SH-SY5Y (cell line): Measurements from ENCODE around the gene ZNF789.

Experiments
- GATA2 ChIP-seq: IDR thresholded peaks from 2 replicates; pipeline ENCODE4 v1.6.1; 2011; ENCODE audit warnings: mild to moderate bottlenecking, low read depth, low read length
- GATA3 ChIP-seq: IDR thresholded peaks from 2 replicates; pipeline ENCODE4 v1.6.1; 2011; ENCODE audit warnings: low read depth, mild to moderate bottlenecking, low read length, moderate library complexity

Gene ZNF789

GRCh38 chr7:99472561-99473314, at the start of gene ZNF789:
TSS of gene ZNF789 (plus strand) at chr7:99472890. CDS start at chr7:99476457, 3,567 bp downstream.
- TF ChIP-seq GATA2: peak; percentile 65
- no peak for TF ChIP-seq GATA3

- no peak for TF ChIP-seq GATA3
- TF ChIP-seq GATA2: no peak
Measured at GRCh38 chr7:99424932-99425730, 47.6 kb upstream of the ZNF789 start.

- no peak for TF ChIP-seq GATA2
- no peak for TF ChIP-seq GATA3
Measured at GRCh38 chr7:99428972-99429566, 43.6 kb upstream of the ZNF789 start.

GRCh38 chr7:99429756-99430155, 42.9 kb upstream of the ZNF789 start:
- TF ChIP-seq GATA3 (no peak), GATA2 (no peak)

GRCh38 chr7:99433158-99433557, 39.5 kb upstream of the ZNF789 start:
- TF ChIP-seq GATA2 (no peak), GATA3 (no peak)

GRCh38 chr7:99437946-99438572, 34.6 kb upstream of the ZNF789 start:
- TF ChIP-seq GATA2 (no peak), GATA3 (no peak)

GRCh38 chr7:99438573-99439480, 33.9 kb upstream of the ZNF789 start, which contains the start of the genes CPSF4 and PTCD1:
TSS of gene CPSF4 (plus strand) at chr7:99438943. CDS start at chr7:99439083, 140 bp downstream.
TSS of gene PTCD1 (minus strand) at chr7:99438798. CDS start at chr7:99435242, 3,556 bp downstream.
- TF ChIP-seq GATA2: no peak
- no peak for TF ChIP-seq GATA3

- TF ChIP-seq GATA2 (no peak), GATA3 (no peak)
Measured at GRCh38 chr7:99440195-99440594, 32.5 kb upstream of the ZNF789 start.

- TF ChIP-seq GATA2 (no peak), GATA3 (no peak)
Measured at GRCh38 chr7:99446096-99446495, 26.6 kb upstream of the ZNF789 start.

- no peak for TF ChIP-seq GATA2
- TF ChIP-seq GATA3: no peak
Measured at GRCh38 chr7:99447943-99448342, 24.7 kb upstream of the ZNF789 start.

GRCh38 chr7:99448855-99449254, 23.8 kb upstream of the ZNF789 start:
- no peak for TF ChIP-seq GATA2
- no peak for TF ChIP-seq GATA3

- TF ChIP-seq GATA2: no peak
- TF ChIP-seq GATA3: no peak
Measured at GRCh38 chr7:99449326-99449725, 23.4 kb upstream of the ZNF789 start.

GRCh38 chr7:99451936-99452335, 20.8 kb upstream of the ZNF789 start:
- no peak for TF ChIP-seq GATA3
- TF ChIP-seq GATA2: no peak

GRCh38 chr7:99452541-99452940, 20.1 kb upstream of the ZNF789 start:
- TF ChIP-seq GATA2 (no peak), GATA3 (no peak)
